Breast epithelium (tissue), 3 donors: ENCODE measurements around the gene CCNH.

Experiments used
- CTCF ChIP-seq, 3 donors: fragments of 450-650 bp; IDR thresholded peaks; one replicate each; pipeline ENCODE4 v1.5.1; 2016 to 2017; ENCODE audit warnings: antibody characterized with exemption in 3 of 3, mild to moderate bottlenecking in 3 of 3, moderate library complexity in 3 of 3
- POLR2A ChIP-seq: fragments of 450-650 bp; IDR thresholded peaks from one replicate; pipeline ENCODE4 v1.6.1; 2016; ENCODE audit warnings: antibody characterized with exemption, mild to moderate bottlenecking, moderate library complexity
- POLR2AphosphoS5 ChIP-seq, 3 donors: sonication (generic); formaldehyde crosslinking; IDR thresholded peaks; one replicate each; pipeline ENCODE4 v1.6.1; 2017; ENCODE audit warnings: antibody characterized with exemption in 3 of 3

GRCh38 chr5:87442419-87442818 is 29.7 kb upstream of the CCNH start:
- TF ChIP-seq CTCF (IDR thresholded peaks at IDR 0.05) (no peak), POLR2A (no peak), POLR2AphosphoS5 (IDR thresholded peaks at IDR 0.05) (no peak)
